GM20431 (cell line): ENCODE measurements around the gene KPNA1.
"Not testable (repeated sequence)": the region's sequence is repeated elsewhere in the genome, so short reads cannot be mapped to it uniquely, and the experiment has no call there.

Source experiments
- in situ Hi-C: fragments of 300-500 bp; cut with MseI, MboI; formaldehyde crosslinking; loops from one replicate; pipeline ENCODE4 v1.15.0; 2020; ENCODE audit warnings: low sequenced_read_pairs; ENCODE audit not compliant: unreplicated experiment

Gene KPNA1

GRCh38 chr3:122530164-122530563 lies 15.4 kb upstream of the KPNA1 start:
- in situ Hi-C loops = no loop called here

GRCh38 chr3:122523317-122523716 lies 8.6 kb upstream of the KPNA1 start:
- in situ Hi-C loops = no loop called here

GRCh38 chr3:122520861-122521260 lies 6.1 kb upstream of the KPNA1 start:
- in situ Hi-C loops = no loop called here

- in situ Hi-C loops = no loop called here
Measured at GRCh38 chr3:122519693-122520092, 5.0 kb upstream of the KPNA1 start.

GRCh38 chr3:122516846-122517360 lies 2.2 kb upstream of the KPNA1 start:
- in situ Hi-C loops = no loop called here

GRCh38 chr3:122515870-122516269 lies 1.1 kb upstream of the KPNA1 start:
- in situ Hi-C loops = no loop called here

GRCh38 chr3:122515020-122515468 lies 305 bp upstream of the KPNA1 start:
- in situ Hi-C loops = no loop called here

GRCh38 chr3:122513386-122514122 lies 1.2 kb downstream of the KPNA1 start:
- in situ Hi-C loops = no loop called here

GRCh38 chr3:122512284-122512683 lies 2.5 kb downstream of the KPNA1 start:
- in situ Hi-C loops = no loop called here

GRCh38 chr3:122510878-122511535 lies 3.7 kb downstream of the KPNA1 start:
- in situ Hi-C loops = no loop called here

GRCh38 chr3:122508944-122509343 lies 5.8 kb downstream of the KPNA1 start:
- in situ Hi-C loops = not testable (repeated sequence)

- in situ Hi-C loops = no loop called here
Measured at GRCh38 chr3:122508135-122508914, 6.4 kb downstream of the KPNA1 start.

GRCh38 chr3:122506450-122506849 lies 8.3 kb downstream of the KPNA1 start:
- in situ Hi-C loops = no loop called here

- in situ Hi-C loops = no loop called here
Measured at GRCh38 chr3:122505676-122506075, 9.1 kb downstream of the KPNA1 start.

- in situ Hi-C loops = no loop called here
Measured at GRCh38 chr3:122502941-122503340, 11.8 kb downstream of the KPNA1 start.

- in situ Hi-C loops = no loop called here
Measured at GRCh38 chr3:122502139-122502538, 12.6 kb downstream of the KPNA1 start.

- in situ Hi-C loops = not testable (repeated sequence)
Measured at GRCh38 chr3:122500964-122501363, 13.8 kb downstream of the KPNA1 start.

- in situ Hi-C loops = no loop called here
Measured at GRCh38 chr3:122498152-122498551, 16.6 kb downstream of the KPNA1 start.

GRCh38 chr3:122497425-122497824 lies 17.3 kb downstream of the KPNA1 start:
- in situ Hi-C loops = no loop called here

- in situ Hi-C loops = no loop called here
Measured at GRCh38 chr3:122496508-122496907, 18.2 kb downstream of the KPNA1 start.

GRCh38 chr3:122493296-122493695 lies 21.4 kb downstream of the KPNA1 start:
- in situ Hi-C loops = no loop called here
